SJCRH30 (cell line): ENCODE results near the gene PRRG1. TPM values are rescaled to one million over a fixed set of nuclear protein-coding genes. Genes with fewer than 3 reads are reported as not detected.
A peak's percentile ranks its signal among the peaks of the same experiment; 100 is the strongest.

ENCODE experiments used
- DNase-seq, 2 experiments: peaks; one replicate each; pipeline ENCODE4 v3.0.0-alpha.2; 2015 to 2020
- H3K27ac ChIP-seq: fragments of 250-450 bp; sonication (Bioruptor Pico); 2 replicates; pipeline ENCODE4 v1.5.1; 2020; ENCODE audit warnings: mild to moderate bottlenecking, moderate library complexity
- H3K27me3 ChIP-seq: fragments of 250-450 bp; sonication (Bioruptor Pico); 2 replicates; pipeline ENCODE4 v1.5.1; 2020; ENCODE audit warnings: mild to moderate bottlenecking, moderate library complexity
- H3K36me3 ChIP-seq: fragments of 250-450 bp; sonication (Bioruptor Pico); 2 replicates; pipeline ENCODE4 v1.5.1; 2020; ENCODE audit warnings: mild to moderate bottlenecking, moderate library complexity
- H3K4me1 ChIP-seq: fragments of 250-450 bp; sonication (Bioruptor Pico); 2 replicates; pipeline ENCODE4 v1.5.1; 2020; ENCODE audit warnings: mild to moderate bottlenecking, moderate library complexity
- H3K4me3 ChIP-seq: fragments of 250-450 bp; sonication (Bioruptor Pico); 2 replicates; pipeline ENCODE4 v1.5.1; 2020; ENCODE audit warnings: mild to moderate bottlenecking, moderate library complexity
- H3K9me3 ChIP-seq: fragments of 250-450 bp; sonication (Bioruptor Pico); replicated peaks from 2 replicates; pipeline ENCODE4 v1.5.1; 2020; ENCODE audit warnings: mild to moderate bottlenecking, moderate library complexity
- total RNA-seq: library from RNA; depleted of rRNA; stranded (reverse); fragments of >200 nt; shearing (Covaris generic); gene quantifications from 2 replicates; pipeline ENCODE4 v1.2.3, GENCODE V29; 2014

Gene PRRG1
- total RNA-seq, 1 experiment from 2014 or later: 10.9 TPM

- H3K9me3 ChIP-seq: no peaks in the 10 kb centered on the region
- H3K36me3 ChIP-seq: no peaks in the 10 kb centered on the region
- no peak for DNase-seq
- H3K27ac ChIP-seq: no peak overlapping the region
- H3K4me3 ChIP-seq: no peak overlapping the region
- H3K27me3 ChIP-seq: no peaks in the 10 kb centered on the region
- no peaks in the 10 kb centered on the region for H3K4me1 ChIP-seq
Observed at GRCh38 chrX:37353646-37354045, 4.5 kb downstream of the PRRG1 start.

GRCh38 chrX:37357436-37357835, 8.3 kb downstream of the PRRG1 start:
- no peak overlapping the region for H3K4me3 ChIP-seq
- H3K9me3 ChIP-seq: no peaks in the 10 kb centered on the region
- DNase-seq: no peak
- H3K4me1 ChIP-seq: no peaks in the 10 kb centered on the region
- H3K36me3 ChIP-seq: no peaks in the 10 kb centered on the region
- no peak overlapping the region for H3K27ac ChIP-seq
- H3K27me3 ChIP-seq: no peaks in the 10 kb centered on the region

GRCh38 chrX:37361596-37361995, 12.4 kb downstream of the PRRG1 start:
- Histone ChIP-seq H3K9me3 (no peaks in the 10 kb centered on the region), H3K27ac (no peak overlapping the region), H3K36me3 (no peaks in the 10 kb centered on the region), H3K4me1 (no peaks in the 10 kb centered on the region), H3K4me3 (no peak overlapping the region), H3K27me3 (no peaks in the 10 kb centered on the region)
- DNase-seq: no peak

- Histone ChIP-seq H3K4me3 (no peak overlapping the region), H3K4me1 (no peaks in the 10 kb centered on the region), H3K27ac (no peak overlapping the region), H3K36me3 (no peaks in the 10 kb centered on the region), H3K9me3 (no peaks in the 10 kb centered on the region), H3K27me3 (no peaks in the 10 kb centered on the region)
- DNase-seq: no peak
Observed at GRCh38 chrX:37364666-37365065, 15.5 kb downstream of the PRRG1 start.

GRCh38 chrX:37367946-37368345, 18.8 kb downstream of the PRRG1 start:
- no peaks in the 10 kb centered on the region for H3K4me1 ChIP-seq
- H3K36me3 ChIP-seq: no peaks in the 10 kb centered on the region
- DNase-seq: no peak
- H3K9me3 ChIP-seq: no peaks in the 10 kb centered on the region
- no peaks in the 10 kb centered on the region for H3K27me3 ChIP-seq
- no peak overlapping the region for H3K27ac ChIP-seq
- no peak overlapping the region for H3K4me3 ChIP-seq

- Histone ChIP-seq H3K4me3 (no peak overlapping the region), H3K27me3 (no peaks in the 10 kb centered on the region), H3K36me3 (no peaks in the 10 kb centered on the region), H3K4me1 (no peaks in the 10 kb centered on the region), H3K9me3 (no peaks in the 10 kb centered on the region), H3K27ac (no peak overlapping the region)
- no peak for DNase-seq
Observed at GRCh38 chrX:37370499-37371141, 21.5 kb downstream of the PRRG1 start.

GRCh38 chrX:37371578-37371991, 22.4 kb downstream of the PRRG1 start:
- Histone ChIP-seq H3K27ac (no peak overlapping the region), H3K4me3 (no peak overlapping the region), H3K27me3 (no peaks in the 10 kb centered on the region), H3K9me3 (no peaks in the 10 kb centered on the region), H3K4me1 (no peaks in the 10 kb centered on the region), H3K36me3 (no peaks in the 10 kb centered on the region)
- DNase-seq: no peak

GRCh38 chrX:37378404-37378803, 29.2 kb downstream of the PRRG1 start:
- no peaks in the 10 kb centered on the region for H3K4me1 ChIP-seq
- H3K27ac ChIP-seq: no peak overlapping the region
- H3K9me3 ChIP-seq: no peaks in the 10 kb centered on the region
- H3K27me3 ChIP-seq: no peaks in the 10 kb centered on the region
- no peaks in the 10 kb centered on the region for H3K36me3 ChIP-seq
- no peak for DNase-seq
- no peak overlapping the region for H3K4me3 ChIP-seq

- H3K27me3 ChIP-seq: no peaks in the 10 kb centered on the region
- H3K4me1 ChIP-seq: no peaks in the 10 kb centered on the region
- H3K9me3 ChIP-seq: no peaks in the 10 kb centered on the region
- DNase-seq: no peak
- H3K27ac ChIP-seq: no peak overlapping the region
- no peaks in the 10 kb centered on the region for H3K36me3 ChIP-seq
- no peak overlapping the region for H3K4me3 ChIP-seq
Observed at GRCh38 chrX:37378830-37379229, 29.7 kb downstream of the PRRG1 start.

GRCh38 chrX:37380256-37380655, 31.1 kb downstream of the PRRG1 start:
- Histone ChIP-seq H3K9me3 (no peaks in the 10 kb centered on the region), H3K27me3 (no peaks in the 10 kb centered on the region), H3K36me3 (no peaks in the 10 kb centered on the region), H3K27ac (no peak overlapping the region), H3K4me1 (no peaks in the 10 kb centered on the region), H3K4me3 (no peak overlapping the region)
- no peak for DNase-seq

- Histone ChIP-seq H3K36me3 (no peaks in the 10 kb centered on the region), H3K27ac (no peak overlapping the region), H3K4me1 (no peaks in the 10 kb centered on the region), H3K4me3 (no peak overlapping the region), H3K9me3 (no peaks in the 10 kb centered on the region), H3K27me3 (no peaks in the 10 kb centered on the region)
- DNase-seq: peak; percentile 1 to 9
Observed at GRCh38 chrX:37380924-37381323, 31.8 kb downstream of the PRRG1 start.

GRCh38 chrX:37383313-37383712, 34.1 kb downstream of the PRRG1 start:
- Histone ChIP-seq H3K27ac (no peak overlapping the region), H3K27me3 (no peaks in the 10 kb centered on the region), H3K4me3 (no peak overlapping the region), H3K36me3 (no peaks in the 10 kb centered on the region), H3K4me1 (no peaks in the 10 kb centered on the region), H3K9me3 (no peaks in the 10 kb centered on the region)
- DNase-seq: no peak

- DNase-seq: no peak
- Histone ChIP-seq H3K4me3 (no peak overlapping the region), H3K36me3 (no peaks in the 10 kb centered on the region), H3K4me1 (no peaks in the 10 kb centered on the region), H3K27ac (no peak overlapping the region), H3K27me3 (no peaks in the 10 kb centered on the region), H3K9me3 (no peaks in the 10 kb centered on the region)
Observed at GRCh38 chrX:37388413-37388812, 39.2 kb downstream of the PRRG1 start.

GRCh38 chrX:37405956-37406355, 56.8 kb downstream of the PRRG1 start:
- H3K36me3 ChIP-seq: no peaks in the 10 kb centered on the region
- H3K4me3 ChIP-seq: no peak overlapping the region
- H3K27ac ChIP-seq: peak overlapping the region; percentile 58
- no peaks in the 10 kb centered on the region for H3K9me3 ChIP-seq
- H3K4me1 ChIP-seq: no peaks in the 10 kb centered on the region; the same call in 1 of the 2 replicates
- DNase-seq: peak; percentile 2 to 18
- no peaks in the 10 kb centered on the region for H3K27me3 ChIP-seq

- H3K4me1 ChIP-seq: no peaks in the 10 kb centered on the region; the same call in 1 of the 2 replicates
- H3K4me3 ChIP-seq: no peak overlapping the region
- no peaks in the 10 kb centered on the region for H3K9me3 ChIP-seq
- H3K27ac ChIP-seq: no peak overlapping the region
- no peaks in the 10 kb centered on the region for H3K36me3 ChIP-seq
- no peak for DNase-seq
- no peaks in the 10 kb centered on the region for H3K27me3 ChIP-seq
Observed at GRCh38 chrX:37407736-37408135, 58.6 kb downstream of the PRRG1 start.

GRCh38 chrX:37409278-37409677, 60.1 kb downstream of the PRRG1 start:
- Histone ChIP-seq H3K27ac (no peak overlapping the region), H3K9me3 (no peaks in the 10 kb centered on the region), H3K4me3 (no peak overlapping the region), H3K36me3 (no peaks in the 10 kb centered on the region), H3K27me3 (no peaks in the 10 kb centered on the region), H3K4me1 (no peaks in the 10 kb centered on the region; the same call in 1 of the 2 replicates)
- no peak for DNase-seq
